HL-60/S4 treated with phorbol 12-myristate 13-acetate at 8.2 ng/mL for 4 days and 3 days (cell line): ENCODE data around the gene FLG2.

ENCODE experiments used
- in situ Hi-C: fragments of 300-500 bp; cut with MboI; formaldehyde crosslinking; loops from 2 replicates; pipeline ENCODE4 v1.15.0; 2022; ENCODE audit warnings: low sequenced_read_pairs

FLG2 gene

DNA sequence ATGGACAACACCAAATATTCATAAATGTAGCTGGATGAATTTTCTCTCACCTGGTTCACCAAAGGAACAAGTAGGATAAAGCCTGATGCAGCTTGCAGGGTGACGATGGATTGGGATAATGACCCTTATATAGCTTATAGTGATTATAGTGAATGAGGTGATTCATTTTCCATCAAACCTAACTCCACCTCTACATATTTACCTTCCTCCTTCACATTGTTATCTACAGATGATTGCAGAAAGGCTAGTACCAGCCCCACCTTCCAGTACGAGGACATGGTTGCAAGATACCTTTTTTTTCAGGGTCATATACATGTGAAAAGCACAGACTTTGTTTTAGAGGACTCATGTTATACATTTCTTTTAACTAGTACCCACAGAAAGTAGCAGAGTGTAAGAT lies at the start of gene FLG2:
Gene FLG2 (minus strand): TSS at position 101 of the 400 bp plus-strand sequence. CDS start 1,122 bp downstream, outside the sequence.
- in situ Hi-C loops: no loop called here

DNA sequence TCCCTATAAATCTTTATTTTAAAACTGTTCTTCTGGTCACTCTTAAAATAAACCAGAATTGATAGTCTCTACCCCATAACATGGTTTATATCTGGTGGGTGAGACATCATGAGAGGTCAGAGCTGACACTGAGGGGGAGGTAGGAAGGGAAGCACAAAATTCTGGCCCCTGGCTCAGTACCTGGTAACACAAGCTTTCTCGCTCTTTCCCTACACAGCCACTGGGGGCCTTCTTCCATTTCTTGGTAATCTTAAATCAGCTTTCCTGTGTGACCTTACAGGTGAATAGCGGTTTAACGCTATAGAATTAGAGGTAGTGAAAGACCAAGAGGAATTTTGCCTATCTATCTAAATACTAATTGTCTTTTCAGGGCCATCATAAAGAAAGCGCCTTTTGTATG lies 48.9 kb upstream of the FLG2 start:
- in situ Hi-C loops: no loop called here

DNA sequence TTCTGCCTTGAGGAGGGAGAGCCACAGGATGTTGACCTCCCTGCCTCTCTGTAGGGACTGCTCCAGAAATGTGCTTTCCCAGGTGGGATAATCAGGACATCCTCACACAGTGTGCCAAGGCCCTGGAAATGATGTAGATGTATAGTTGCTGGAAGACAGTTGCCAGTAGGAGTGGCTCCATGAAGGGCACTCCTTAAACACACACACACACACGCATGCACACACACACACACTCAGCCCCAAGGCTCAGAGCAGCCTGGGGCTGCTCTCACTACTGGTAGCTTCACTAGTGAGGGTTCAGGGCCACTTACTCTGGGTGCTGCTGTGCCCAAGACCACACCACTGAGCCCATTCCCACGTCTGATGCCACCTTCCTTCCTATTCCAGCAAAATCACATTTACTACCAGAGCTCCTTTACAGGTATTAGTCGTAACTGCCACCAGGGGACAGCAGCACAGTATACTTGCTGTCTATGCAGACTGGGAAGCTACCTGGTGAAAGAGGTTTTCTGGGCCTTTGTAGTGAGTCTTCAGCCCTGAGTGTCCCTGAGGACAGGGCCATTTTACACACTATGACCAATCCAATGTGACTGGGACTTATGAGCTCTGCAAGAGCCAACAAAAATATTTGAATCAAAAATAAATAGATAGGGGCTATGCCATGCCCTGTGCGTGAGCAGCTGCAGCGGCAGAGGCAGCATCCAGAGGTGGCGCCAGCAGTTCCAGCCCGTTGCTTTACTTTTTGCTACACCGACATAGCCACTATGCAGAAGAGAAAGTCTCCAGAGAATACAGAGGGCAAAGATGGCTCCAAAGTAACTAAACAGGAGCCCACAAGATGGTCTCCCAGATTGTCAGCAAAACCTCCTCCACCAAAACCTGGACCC lies 39.2 kb upstream of the FLG2 start:
- in situ Hi-C loops: no loop called here

DNA sequence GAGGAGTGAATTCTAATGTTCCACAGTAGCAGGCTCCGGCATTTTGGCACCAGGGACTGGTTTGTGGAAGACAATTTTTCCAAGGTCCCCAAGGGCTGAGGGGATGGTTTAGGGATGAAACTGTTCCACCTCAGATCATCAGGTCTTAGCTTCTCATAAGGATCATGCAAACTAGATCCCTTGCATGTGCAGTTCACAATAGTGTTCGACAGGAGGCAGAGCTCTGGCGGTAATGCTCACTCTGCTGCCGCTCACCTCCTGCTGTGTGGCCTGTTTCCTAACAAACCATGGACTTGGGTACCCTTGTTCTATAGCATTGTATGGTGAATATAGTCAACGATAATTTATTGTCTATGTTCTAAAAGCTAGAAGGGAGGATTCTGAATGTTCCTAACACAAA lies 37.7 kb upstream of the FLG2 start:
- in situ Hi-C loops: no loop called here

DNA sequence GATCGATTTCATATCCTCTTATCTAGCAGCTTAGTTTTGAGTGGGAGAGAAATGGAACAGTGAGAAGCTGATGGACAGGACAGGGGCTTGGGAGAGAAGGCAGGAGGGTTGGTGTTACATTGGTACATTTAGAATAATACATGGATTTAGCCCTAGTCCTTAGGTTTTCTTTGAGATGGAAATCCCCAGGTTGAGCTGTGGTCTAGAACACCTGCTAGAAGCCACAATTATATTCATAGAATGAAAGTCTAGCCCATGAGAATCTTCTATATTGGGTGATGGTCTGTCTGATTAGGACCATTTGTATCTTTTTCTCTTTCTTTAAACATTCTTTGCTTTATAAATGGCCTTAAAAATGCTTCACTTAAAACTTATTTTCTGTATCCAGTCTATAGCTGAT lies 34.3 kb upstream of the FLG2 start:
- in situ Hi-C loops: no loop called here

DNA sequence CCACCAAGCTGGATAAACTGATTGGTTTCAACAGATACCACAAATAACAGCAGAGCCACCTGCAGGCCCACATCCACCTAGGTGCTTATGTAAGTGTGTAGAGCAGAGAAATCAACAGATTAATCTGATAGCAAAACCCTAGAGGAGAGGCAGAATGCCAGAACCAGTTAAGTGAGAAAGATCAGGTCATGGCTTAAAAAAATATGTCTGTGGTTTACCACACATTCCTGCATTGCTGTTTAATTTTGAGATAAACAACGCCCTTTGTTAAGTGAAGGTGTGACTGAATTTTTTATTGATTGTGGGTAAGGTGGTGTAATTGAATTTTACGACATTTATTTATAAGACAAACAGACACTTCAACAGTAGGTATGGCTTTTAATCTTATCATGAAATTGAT lies 33.1 kb upstream of the FLG2 start:
- in situ Hi-C loops: no loop called here

DNA sequence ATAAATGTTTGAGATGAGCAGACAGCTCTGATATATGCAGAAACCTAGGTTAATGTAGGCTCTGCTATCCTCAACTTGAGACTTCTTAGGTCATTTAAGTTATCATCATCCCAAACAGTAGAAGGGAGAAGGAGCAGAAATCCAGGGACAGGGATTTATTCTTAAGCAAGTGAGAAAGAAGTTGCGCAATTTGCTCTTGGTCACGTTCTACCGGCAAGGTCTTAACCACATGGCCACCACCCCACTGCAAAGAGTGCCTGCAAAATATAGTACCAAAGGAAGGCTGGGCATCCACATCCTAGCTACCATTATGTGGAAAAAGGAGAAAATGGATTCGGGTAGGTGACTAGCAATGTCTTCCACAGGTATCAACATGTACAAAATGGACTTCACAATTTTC lies 29.1 kb upstream of the FLG2 start:
- in situ Hi-C loops: no loop called here

DNA sequence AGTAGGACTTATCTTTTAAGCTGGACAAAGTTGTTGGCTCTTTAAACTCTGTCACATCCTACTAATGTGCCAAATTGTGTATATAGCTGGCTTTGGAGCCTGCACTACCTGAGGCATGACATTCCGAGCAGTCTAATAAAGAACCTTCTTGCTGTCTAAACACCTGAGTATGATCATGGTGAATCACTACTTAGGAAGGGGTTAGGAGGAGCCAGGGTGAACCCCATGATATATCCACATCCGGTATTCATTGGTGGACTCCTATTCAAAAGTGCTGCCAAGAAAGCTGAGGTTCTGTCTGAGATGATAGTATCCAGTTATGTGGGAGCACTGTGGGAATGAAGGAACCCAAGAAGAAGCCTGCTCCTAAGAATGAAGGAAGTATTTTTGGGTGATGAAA lies 27.1 kb upstream of the FLG2 start:
- in situ Hi-C loops: no loop called here

DNA sequence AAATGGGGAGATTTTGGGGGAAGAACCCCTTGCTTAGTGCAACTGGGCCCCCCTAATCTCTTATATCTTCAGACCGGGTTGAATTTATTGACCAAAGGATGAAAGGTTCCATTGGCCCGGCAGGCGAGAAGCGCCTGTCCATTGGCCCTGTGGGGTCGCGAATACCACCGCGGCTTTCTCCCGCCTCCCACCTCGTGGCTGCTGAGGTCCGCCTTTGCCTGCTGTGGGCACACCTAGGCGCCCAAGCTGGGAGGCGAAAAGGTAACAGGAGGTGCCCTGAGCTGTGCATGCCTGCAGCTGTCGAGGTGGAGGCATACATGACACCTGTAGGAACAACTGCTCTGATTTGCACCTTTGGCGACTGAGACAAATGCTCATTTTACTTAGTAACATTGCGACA lies 21.1 kb upstream of the FLG2 start:
- in situ Hi-C loops: no loop called here

DNA sequence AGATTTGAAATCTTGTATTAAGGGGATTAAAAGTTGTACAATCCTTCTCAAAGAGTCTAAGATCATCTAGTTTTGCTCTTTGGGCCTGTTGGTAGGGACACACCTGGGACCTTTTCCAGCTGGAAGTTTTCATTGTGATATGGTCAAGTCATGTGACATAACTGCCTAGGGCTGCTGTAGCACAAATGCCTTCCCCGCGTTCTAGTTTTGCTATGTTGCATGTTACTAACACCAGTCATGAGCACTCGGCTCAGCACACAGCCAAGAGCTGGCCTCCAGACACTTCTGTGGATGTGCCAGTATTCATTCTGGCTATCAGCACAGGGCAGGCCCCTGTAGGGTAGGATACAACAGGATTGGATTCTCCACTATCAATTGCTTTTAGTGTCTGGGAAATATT lies 14.6 kb upstream of the FLG2 start:
- in situ Hi-C loops: no loop called here

DNA sequence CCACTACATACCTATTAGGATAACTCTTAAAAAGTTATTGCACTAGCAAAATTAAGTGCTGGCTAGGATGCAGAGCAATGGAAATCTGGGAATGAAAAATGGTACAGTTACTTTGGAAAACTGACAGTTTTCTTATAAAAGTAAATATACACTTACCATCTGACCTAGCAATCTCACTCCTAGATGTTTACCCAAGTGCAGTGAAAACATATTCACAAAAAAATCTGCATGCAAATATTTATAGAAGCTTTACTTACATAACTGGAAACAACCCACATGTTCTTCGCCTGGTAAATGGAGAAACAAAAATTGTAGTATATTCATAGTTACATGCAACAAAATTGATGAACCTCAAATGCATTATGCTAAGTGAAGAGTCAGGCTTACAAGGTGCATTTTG lies 12.9 kb upstream of the FLG2 start:
- in situ Hi-C loops: no loop called here

DNA sequence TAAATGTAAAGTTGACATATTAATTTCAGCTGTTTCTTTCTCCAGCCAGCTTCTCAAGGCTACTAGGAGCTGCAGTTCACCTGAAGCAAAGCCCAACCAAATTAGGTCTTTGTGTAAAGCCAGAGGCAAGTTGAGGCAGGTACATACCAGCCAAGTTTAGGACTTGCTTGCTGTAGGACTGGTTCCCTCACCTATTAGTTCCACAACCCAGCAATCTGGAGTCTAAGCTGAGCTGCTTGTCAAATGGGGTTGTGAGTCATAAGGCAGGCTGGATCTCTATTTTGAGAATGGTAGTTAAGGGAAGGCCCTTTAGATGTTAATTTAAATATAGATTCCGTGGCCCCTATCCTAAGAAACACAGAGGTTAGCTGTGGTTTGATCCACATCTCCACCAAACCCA lies 7.6 kb upstream of the FLG2 start:
- in situ Hi-C loops: no loop called here

DNA sequence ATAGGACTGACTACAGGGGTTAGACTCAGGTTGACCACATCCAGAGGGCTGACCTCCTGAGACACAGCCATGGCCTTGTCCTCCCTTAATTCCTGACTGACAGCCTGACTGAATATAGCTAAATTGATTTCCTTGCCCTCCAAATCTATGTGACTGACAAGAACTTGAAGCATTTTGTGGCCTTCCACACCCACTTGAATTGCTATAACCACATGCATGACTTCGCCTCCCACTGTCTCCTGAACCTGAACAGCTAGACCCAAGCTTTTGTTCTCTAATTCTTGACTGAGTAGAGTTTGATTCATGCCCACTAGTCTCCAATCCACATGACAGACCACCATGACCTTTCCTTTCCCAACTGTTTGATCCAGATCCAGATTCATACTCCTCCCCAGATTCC lies 3.1 kb downstream of the FLG2 start:
- in situ Hi-C loops: no loop called here

DNA sequence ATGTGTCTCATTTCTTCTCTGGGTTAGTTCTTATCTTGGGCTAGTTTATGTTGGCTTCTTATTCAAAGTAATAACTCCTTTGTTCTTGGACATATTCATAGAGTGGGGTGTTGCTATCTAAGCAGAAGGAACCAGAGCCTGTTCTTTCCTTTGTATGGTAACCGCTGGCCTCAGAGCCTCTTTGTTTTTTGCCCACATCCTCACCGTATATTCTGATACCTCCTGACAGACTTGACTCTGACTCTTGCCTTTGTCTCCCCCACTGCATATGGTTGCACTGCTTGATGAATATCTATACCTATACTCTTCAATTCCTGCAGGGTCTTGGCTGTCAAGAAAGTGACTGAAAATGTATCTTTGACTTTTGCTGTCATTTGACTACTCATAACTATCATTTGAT lies 10.2 kb downstream of the FLG2 start:
- in situ Hi-C loops: no loop called here

DNA sequence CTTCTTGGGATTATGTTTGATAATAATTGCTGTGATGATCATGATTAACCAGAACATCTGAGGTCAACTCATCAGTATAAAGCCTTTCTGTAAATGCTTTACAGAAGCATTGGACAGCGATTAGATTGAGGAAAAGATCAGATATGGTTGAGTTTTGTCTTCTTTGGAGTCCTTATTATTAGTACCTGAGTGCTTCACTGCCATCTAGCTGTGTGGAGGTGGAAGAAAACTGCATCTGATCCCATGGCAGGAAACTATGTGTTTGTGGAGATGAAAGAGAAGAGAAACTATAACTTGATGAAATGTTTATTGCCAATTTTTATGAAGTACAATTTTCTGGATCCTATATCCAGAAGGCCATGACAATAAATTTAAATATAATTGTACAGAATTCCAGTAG lies 11.4 kb downstream of the FLG2 start:
- in situ Hi-C loops: no loop called here

DNA sequence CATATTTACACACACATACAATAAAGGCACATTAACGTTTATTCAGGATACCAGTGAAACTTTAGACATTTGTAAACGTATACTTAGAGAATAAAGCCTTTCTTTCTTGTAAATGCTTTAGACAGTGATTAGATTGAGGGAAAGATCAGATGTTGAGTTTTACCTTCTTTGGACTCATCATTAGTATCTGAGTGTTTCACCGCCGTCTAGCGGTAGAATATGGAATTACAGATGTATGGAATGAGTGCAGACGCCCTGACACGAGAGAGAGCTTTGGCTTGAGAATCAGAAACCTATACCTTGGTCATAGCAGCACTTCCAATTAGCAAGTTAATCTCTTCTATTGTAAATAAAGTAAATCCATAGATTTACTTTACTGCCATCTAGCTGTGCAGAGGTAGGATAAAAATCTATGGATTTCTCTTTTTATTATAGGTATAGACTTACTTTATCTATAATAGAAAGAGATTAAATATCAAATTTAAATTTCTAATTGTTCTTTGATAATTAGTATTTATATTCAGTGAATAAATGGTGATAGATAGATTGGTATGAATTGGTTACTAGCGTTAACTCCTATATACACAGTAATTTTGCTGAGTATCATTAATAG lies 12.6 kb downstream of the FLG2 start:
- in situ Hi-C loops: no loop called here

DNA sequence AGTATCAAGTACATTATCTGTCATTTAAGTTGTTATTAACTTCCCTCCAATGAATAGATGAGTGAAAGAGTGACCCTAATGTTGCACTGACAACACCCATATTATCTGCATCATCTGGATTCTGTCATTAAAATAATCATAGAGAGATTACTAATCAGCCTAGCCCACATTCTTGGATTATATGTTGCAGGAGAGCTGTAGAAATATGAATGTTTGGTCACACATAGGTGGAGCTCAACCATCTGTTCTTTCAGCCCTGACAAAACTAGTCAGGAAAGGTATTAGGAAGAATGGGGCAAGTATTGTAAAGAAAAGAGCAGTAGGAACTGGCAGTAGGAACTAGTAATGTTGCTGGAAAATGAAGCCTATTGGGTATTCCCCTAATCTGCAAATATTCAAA lies 15.4 kb downstream of the FLG2 start:
- in situ Hi-C loops: no loop called here

DNA sequence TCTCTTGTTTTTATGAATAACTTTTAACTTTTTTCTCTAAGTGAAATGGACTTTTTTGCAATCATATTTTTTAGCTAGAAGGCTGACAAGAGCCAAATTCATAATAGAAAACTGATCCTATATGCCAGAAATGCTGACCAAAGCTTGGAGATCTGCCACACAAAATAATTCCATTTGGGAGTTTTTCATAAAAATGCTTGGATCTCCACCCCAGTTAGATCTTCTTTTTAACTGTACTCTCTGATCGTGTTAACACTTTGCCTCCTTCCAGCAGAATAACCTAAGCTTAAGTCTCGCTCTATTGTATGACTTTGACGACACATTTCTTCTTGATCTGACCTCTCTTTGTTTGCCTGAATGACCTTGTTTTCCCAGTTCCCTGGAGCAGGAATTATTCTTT lies 16.8 kb downstream of the FLG2 start:
- in situ Hi-C loops: no loop called here

DNA sequence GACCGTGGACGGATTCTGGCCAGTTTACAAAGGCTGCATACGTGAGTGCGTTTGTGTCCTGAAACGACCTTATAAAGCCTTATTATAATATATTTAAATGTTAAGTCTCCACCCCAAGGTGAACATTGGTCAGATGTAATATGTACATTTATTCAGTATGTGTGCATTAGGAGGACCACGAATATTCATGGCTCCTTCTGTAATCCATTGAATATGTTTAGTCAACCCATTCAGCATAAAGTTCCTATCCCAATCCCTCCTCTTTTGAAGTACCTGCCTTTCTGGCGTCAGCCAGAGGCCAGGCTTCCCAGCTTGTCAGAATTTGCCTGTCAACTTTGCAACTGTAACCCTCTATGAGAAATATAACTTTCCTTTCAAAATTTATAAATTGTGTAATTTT lies 24.4 kb downstream of the FLG2 start:
- in situ Hi-C loops: no loop called here

DNA sequence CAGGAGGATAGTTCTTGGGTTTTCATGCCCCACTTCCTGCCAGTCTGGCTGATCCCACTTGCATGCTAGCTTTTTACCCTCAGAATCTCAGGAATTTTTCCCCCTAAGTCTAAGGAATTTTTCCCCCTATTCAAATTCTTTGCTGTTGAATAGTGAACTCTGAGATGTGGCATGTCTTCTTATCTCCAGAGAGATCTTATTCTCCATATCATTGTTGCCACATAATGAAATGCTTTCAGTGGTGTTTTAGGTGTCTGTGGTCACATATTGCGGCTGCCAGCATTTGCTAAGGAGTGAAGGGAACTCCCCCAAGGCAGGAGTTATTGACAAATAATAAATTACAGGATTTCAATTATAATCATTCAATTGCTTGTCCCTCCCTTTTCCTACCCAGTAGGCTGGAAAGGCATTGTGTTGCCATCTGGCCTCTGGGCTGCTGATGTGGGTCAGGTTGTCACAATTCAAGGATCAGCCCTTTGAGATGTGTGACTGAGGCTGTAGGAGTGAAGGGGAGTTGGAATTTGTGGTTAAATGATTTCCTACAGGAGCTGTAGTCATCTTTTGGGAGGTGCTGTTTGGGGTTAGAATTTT lies 30.9 kb downstream of the FLG2 start:
- in situ Hi-C loops: no loop called here

DNA sequence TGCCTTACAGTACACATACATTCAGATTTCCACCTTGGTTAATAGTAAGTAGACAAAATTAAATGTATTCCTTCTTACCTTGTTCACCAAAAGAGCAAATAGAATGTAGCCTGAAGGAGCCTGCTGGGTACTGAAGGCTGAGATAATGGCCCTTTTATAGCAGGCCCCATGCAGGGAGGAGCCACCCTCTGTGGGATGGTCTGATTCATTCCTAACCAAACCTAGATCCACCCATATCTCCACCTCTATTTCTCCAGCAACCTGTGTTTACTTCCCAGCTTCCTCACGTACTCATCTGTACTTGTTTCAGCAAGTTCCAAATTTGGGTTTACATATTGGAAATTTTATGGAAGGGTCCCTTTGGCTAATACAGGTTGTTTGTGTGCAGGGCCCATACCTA lies 34.7 kb downstream of the FLG2 start, which contains the start of gene FLG:
Gene FLG (minus strand): TSS at position 129 of the 400 bp plus-strand sequence. CDS start 9,783 bp downstream, outside the sequence.
- in situ Hi-C loops: no loop called here

DNA sequence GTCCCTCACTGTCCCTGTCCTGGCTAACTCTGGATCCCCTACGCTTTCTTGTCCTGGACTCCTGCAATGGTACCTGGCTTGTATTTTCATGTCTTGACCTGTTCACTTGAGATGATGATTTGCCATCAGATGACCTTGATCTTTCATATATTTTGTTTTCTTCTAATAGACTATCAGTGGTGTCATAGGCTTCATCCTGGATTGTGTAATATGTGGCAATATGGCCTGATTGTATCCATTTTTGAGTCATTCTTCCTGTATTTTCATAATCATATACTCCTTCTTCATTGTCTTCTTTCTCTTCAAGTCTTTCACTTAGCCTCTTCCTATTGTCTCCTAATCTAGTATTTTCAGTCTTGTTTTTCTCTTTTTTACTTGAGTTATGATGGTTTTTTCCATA lies 45.8 kb downstream of the FLG2 start:
- in situ Hi-C loops: no loop called here
